Activated CD4-positive, CD25-positive, alpha-beta regulatory T cell treated with anti-CD3 and anti-CD28 coated beads, Interleukin-2, amount 50 U/mL, for 24 hours (primary cell): ENCODE data around the gene SPTBN4.

Experiments used
- ATAC-seq, 2 donors: fragments of 150-1000 bp; cut with Tn5 transposase; one replicate each; pipeline ENCODE4 v1.10.0; 2021; ENCODE audit warnings: mild to moderate bottlenecking in 1 of 2, moderate library complexity in 1 of 2

The SPTBN4 gene

GRCh38 chr19:40567040-40567749, 100.4 kb downstream of the SPTBN4 start:
- no peak for ATAC-seq

GRCh38 chr19:40567750-40568494, 101.1 kb downstream of the SPTBN4 start:
- ATAC-seq, result no peak

GRCh38 chr19:40570313-40571004, 103.7 kb downstream of the SPTBN4 start:
- peak; percentile 90 to 92 for ATAC-seq

GRCh38 chr19:40571005-40571318, 104.2 kb downstream of the SPTBN4 start:
- no peak for ATAC-seq

GRCh38 chr19:40571831-40572495, 105.2 kb downstream of the SPTBN4 start:
- no peak for ATAC-seq

DNA sequence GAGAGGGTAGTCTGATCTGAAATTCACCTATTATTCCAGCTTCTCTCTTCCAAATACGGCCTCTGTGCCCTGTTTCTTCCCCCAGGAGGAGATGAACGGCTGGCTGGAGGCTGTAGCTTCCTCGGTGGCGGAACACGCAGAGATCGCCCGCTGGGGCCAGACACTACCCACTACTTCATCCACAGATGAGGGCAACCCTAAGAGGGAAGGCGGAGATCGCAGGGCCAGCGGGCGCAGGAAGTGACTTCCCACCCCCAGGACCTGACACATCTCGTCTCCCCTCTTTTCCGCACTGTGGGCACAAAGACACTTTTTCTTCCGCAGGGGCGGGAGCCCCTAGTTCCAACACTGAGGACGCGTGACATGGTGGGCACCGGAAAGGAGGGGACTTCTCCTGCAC, 108.5 kb downstream of the SPTBN4 start:
- ATAC-seq, result no peak

GRCh38 chr19:40576151-40576584, 109.4 kb downstream of the SPTBN4 start:
- ATAC-seq, result peak; percentile 17 to 18

- peak; percentile 100 for ATAC-seq
Measured at GRCh38 chr19:40576585-40577451, 110.0 kb downstream of the SPTBN4 start, which contains the start of gene SHKBP1. TSS of gene SHKBP1 (plus strand) at chr19:40576873. CDS start at chr19:40576900, 27 bp downstream.

- no peak for ATAC-seq
Measured at GRCh38 chr19:40578442-40578908, 111.7 kb downstream of the SPTBN4 start.

GRCh38 chr19:40580619-40581018, 113.8 kb downstream of the SPTBN4 start:
- no peak for ATAC-seq

DNA sequence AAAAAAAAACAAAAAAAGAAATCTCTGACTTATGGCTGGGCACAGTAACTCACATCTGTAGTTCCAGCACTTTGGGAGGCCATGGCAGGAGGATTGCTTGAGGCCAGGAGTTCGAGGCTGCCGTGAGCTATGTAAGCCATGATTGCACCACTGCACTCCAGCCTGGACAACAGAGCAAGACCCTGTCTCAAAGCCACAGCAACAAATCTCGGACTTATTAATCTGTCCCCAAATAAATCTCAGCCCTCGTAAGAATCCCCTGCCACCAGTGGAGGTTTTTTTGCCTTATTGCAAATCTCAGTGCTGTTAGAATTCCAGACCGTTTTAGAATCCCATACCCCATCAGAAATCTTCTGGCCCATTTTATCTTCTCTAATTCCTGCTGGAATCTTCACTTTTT, 114.7 kb downstream of the SPTBN4 start:
- no peak for ATAC-seq

GRCh38 chr19:40582467-40582866, 115.7 kb downstream of the SPTBN4 start:
- no peak for ATAC-seq

DNA sequence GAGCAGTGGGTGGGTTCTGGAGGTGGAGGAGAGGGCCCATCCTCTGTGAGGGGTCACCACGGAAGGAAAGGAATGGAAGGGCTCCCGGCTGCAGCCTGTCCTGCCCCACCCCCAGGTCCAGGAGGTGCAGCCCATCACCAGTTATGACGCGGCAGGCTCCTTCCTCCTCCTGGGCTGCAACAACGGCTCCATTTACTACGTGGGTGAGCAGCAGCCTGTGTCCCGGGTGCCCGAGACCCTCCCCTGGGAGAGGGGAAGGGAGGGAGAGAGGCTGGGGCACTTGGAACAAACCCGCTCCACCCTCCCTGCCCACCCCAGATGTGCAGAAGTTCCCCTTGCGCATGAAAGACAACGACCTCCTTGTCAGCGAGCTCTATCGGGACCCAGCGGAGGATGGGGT, 116.5 kb downstream of the SPTBN4 start:
- no peak for ATAC-seq

- no peak for ATAC-seq
Measured at GRCh38 chr19:40584007-40584406, 117.2 kb downstream of the SPTBN4 start.

DNA sequence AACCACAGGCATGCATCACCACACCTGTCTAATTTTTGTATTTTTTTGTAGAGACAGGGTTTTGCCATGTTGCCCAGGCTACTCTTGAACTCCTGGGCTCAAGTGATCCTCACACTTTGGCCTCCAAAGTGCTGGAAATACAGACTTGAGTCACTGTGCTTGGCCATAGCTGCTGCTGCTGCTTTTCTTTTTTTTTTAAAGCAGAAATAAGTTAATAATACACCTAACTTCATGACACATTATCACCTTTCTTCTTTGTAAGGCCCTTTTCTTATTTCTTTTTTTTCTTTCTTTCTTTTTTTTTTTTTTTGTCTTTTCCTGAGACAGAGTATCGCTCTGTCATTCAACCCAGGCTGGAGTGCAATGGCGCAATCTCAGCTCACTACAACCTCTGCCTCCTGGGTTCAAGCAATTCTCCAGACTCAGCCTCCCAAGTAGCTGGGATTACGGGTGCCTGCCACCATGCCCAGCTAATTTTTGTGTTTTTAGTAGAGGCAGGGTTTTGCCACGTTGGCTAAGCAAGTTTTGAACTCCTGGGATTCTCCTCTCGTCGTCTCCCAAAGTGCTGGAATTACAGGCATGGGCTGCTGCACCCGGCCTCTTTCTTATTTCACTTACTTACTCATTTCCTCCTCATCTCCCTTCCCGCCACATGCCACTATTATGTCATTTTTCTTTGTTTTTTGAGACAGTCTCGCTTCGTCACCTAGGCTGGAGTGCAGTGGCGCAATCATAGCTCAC, 118.6 kb downstream of the SPTBN4 start:
- peak in 1 of 2 donors; percentile 24 for ATAC-seq

DNA sequence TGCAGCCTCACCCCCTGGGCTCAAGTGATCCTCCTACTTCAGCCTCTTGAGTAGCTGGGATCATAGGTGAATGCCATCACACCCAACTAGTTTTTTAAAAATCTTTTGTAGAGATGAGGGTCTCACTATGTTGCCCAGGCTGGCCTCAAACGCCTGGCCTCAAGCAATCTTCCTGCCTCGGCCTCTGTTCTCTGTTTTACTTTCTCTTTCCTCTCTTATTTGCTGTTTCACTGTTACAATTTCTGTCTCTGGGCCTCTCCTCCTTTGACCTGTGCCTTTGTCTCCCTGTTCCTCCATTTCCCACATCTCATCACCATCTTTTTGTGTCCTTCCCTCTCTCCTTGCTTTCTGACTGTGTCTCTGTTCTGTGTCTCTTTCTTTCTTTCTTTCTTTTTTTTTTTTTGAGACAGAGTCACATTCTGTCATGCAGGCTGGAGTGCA, 119.2 kb downstream of the SPTBN4 start:
- no peak for ATAC-seq

DNA sequence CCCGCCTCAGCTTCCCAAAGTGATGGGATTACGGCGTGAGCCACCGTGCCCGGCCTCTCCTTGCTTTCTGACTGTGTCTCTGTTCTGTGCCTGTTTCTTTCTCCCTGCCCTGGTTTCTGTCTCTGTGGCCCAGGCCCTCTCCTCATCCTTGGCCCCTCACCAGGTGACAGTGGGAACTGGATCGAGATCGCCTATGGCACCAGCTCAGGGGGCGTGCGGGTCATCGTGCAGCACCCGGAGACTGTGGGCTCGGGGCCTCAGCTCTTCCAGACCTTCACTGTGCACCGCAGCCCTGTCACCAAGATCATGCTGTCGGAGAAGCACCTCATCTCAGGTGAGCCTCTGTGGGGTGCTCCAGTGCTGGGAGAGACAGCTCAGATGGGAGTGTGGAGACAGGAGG, 119.8 kb downstream of the SPTBN4 start:
- ATAC-seq, result no peak

GRCh38 chr19:40588110-40588854, 121.5 kb downstream of the SPTBN4 start:
- ATAC-seq, result no peak

DNA sequence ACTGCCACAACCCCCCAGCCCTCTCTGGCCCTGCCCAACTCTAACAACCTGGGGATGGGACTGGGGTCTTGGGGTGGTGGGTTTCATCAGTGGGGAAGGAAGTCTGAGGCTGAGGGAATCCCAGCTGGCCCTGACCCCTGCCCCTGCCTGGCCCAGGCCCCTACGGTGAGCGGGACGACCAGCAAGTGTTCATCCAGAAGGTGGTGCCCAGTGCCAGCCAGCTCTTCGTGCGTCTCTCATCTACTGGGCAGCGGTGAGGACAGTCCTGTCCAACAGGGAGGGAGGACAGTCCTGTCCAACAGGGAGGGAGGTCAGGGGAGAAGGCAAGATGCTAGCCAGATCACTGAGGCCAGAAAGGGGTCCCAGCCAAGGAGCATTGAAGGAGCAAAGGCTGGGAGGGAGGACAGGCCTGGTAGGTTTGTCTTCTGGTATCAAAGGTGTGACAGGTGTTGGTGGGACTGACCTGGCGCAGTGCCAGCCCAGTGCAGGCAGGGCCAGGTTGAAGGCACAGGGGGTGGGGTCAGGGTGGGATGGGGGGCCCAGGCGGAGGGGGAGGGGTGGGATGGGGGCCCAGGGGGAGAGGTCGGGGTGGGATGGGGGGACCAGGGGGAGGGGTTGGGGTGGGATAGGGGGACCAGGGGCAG, 122.2 kb downstream of the SPTBN4 start:
- ATAC-seq, result no peak
